T follicular helper cell (primary cell): ENCODE results near the gene CCDC6.
"Not testable (repeated sequence)": the region's sequence is repeated elsewhere in the genome, so short reads cannot be mapped to it uniquely, and the experiment has no call there.

Source experiments
- DNase-seq: peaks from one replicate; pipeline ENCODE4 v3.0.0-alpha.2; 2020; ENCODE audit warnings: low read depth

The CCDC6 gene

DNA sequence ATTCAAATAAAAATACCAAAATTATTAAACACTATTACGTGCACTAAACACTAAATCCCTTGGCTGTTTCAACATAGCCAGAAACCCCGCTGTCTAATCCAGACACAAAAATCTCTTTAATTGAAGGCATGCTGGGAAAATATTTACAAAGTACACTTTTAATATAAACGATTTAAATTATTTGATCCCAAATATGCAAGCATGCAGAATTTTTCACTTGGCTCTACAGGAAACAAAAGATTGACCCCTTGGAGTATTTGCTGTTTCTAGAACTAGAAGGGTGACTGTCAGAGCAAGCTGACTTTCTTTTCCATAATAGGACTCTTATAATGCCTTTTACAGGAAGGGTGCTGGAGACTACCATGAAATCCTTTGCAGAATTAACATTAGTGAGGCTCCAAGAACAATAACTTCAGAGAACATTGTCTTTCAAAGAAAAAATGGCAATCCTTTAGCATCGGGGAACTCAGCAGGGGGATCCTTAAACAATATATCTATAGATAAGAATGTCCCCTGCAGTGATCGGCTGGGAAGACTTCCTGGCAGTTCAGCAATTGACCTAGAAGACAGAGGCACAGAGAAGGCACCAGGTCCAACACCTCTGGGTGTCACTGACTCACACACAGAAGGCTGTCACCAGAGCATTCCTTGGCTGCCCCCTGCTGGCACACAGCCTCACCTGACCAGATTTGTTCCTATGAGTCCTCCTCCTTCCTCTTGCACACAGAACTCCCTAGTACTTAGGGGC is 97.3 kb downstream of the CCDC6 start:
- peak; percentile 22 for DNase-seq

DNA sequence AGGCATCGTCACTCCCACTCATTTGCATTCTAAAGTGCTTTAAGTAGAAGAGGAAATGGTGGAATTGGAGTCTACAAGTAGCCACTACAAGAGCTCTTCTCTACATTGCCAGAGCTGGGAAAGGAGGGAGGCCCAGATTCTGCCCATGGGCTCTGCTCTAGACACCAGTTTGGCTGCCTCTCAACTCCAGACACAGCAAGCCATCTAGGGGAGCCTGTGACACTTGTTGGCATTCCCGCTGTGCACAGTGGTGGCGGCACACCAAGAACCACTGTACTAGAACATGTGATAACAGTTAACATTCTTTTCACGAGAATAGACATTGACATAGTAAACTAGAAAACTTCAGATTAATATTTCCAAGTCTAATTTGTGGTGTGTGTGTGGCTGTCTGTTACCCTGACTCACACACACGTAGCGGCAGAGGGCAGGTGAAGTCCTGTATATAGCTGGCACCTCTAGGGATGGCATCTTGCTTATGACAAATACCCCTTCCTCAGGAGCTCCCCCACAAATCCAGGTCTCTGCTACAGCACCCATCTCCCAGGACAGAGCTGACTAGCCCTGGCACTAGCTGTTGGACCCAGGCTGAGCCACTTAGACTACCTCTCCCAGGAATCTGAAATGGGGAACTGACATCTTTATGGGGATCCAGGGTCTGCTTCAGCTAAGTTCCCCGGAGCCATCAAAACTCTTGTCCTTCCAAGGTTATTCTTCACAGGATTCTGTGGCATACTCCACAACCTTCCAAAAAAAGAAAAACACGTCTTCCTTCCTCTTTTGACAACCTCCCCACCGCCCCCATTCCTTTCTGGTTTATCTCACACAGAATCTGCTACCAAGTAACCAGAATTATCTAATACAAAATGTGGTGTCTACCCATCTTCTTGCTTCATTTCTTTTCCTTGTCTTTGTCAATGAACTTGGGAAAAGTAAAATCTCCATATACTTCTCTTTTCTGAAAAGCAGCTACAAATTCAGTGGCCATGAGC is 98.4 kb downstream of the CCDC6 start:
- no peak for DNase-seq

DNA sequence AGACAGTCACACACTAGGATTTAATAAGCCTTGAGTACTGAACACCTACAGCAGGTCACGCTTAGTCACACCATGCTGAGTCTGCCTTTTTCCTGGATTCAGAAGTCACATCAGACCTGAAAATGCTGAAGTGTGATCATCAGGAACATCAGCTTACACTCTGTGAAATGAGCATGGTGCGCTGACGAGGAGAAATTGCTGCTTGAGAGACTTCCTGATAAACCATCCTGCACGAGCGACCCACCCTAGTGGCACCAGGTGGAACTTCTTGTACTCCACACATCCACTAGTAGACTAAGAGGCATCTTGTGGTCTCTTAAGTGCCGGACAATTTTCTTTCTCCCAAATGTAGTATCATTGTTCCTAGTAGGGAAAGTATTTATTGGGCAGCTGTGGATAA is 101.3 kb downstream of the CCDC6 start:
- DNase-seq: no peak

DNA sequence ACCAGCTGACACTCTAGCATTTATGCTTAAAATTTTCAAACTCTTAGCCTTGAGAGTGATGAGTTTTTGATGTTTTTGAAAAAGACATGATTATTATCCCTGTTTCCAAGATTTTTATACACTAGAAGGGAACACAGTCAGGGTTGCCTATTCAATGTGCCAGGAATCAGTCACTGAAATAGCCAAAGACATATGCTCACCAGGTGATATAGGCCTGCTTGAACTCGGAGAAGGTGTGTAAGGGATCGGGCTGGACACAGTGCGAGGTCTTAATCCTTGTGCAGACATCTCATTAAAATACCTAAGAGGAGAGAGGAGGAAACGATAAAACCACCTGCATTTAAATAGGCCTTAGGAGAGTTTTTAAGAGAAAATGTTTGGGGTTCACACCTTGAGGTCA is 102.1 kb downstream of the CCDC6 start:
- no peak for DNase-seq

DNA sequence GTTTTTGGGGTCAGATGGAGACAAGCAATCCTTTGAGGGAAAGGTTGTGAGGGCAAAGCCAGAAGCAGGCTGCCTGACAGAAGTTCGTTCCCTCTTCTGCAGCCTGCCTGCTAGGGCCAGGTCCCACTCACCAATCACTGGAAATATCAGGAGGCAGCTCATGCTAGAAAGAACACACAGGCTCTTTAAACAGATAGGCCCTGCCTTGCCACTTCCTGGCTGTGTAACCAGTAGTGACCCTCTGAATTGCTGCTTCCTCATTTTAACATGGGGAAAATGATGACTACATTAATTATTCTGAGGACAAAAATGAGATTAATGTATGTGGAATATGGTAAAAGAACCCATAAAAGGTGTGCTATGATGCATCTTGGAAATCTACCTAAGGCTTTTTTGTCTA is 102.6 kb downstream of the CCDC6 start:
- no peak for DNase-seq

DNA sequence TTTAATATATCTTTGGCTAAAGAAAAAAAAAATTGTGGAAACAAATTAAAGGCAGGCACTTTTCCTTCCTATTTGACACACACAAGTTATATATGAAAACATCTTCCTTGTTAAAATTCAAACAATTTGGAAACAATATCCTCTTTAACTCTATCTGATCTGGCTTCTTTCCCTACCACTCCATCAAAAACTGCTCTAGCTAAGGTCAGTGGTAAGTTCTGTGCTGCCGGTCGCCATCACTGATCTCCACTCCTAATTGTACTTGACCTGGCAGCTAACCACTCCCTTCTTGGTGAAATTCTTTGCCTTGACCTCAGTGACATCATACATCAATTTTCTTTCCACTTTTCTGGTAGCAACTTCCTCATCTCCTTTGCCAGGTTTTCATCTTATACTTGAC is 105.2 kb downstream of the CCDC6 start:
- no peak for DNase-seq

DNA sequence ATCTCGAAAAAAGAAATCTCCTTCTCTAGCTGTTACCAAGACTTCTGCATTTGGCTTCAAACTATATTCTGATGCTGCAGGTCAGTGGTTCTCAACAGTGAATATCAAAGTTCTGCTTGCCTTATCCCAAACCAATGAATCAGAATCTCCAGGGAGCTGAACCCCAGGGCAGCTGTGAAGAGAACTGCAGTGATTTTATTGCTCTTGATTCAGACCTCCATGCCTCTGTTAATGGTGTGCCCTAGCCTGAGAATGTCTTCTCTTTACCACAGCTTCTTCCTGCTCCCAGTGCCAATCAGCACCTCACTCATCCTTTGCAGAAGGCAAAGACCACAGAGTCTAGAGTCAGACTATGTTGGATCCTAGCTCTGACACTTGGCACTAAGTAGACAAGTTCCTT is 106.9 kb downstream of the CCDC6 start:
- no peak for DNase-seq

DNA sequence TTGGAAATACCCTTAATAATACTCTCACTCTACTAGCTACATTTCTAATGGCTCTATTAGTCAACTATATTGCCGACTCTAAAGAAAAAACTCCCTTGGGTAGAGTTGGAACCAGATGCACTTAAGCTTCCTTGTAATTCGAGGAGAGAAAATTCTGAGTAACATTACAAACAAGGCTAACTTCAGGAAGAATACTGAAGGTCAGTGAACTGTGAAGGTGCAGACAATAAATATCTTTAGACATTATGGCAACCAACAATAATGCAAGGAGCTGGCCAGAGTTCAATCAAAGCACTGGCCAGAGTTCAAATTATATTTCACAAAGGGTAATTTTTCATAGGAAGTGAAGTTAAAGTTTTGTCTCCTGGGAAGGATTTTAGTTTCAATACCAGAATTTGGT is 112.4 kb downstream of the CCDC6 start:
- no peak for DNase-seq

DNA sequence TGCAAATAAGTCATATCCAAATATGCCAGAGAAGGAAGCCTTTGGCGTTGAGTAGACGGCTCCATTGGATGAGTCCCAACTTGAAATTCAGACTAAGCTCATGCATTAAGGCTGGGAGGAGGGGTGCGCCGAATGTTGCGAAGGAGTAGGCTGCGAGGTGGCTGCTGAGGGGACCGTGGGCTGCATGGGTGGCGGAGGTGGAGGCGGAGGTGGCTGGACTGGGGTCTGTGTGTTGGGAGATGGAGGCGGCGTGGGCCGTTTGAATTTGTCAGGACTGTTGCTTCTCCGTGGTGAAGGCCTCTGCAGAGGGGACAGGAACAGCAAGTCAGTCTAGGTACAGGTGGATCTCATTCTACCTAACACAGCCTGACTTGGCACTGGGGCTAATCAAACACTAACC is 113.5 kb downstream of the CCDC6 start:
- DNase-seq: no peak

DNA sequence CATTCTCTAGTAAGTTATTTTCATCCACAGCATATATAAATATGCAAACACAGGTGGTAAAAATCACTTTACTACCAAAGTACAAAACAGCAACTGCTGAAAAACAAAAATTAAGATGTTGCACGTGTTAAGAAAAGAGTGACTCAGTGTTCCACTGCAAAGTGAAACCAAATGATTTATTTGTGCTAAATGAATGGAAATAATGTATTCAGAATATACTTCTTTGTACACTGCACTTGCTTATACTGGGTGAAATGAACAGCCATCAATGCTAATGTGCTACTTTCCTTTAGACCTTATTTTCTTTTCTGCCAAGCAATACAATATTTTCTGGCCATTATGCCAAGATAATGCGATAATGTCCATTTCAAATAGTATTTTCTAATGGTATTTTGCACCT is 114.8 kb downstream of the CCDC6 start:
- DNase-seq: no peak

DNA sequence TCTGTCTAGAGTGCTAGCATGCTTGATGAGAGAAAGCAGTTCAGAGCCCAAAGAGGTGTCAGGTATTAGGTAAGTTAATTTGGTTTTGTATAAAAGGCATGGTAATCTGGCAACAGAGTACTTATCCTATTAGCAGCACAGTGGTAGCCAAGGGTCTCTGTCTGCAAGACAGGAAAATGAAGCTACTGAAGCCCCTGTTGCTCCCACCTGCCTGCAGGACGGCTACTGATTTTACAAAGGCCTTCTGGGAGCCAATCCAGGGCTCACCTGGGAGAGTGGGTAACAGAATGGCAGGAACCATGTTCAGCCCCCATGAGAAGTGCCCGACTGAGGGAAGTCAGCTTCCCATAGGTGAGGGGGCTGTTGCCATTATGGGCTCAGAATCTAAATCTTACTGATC is 116.3 kb downstream of the CCDC6 start:
- not testable (repeated sequence) for DNase-seq

DNA sequence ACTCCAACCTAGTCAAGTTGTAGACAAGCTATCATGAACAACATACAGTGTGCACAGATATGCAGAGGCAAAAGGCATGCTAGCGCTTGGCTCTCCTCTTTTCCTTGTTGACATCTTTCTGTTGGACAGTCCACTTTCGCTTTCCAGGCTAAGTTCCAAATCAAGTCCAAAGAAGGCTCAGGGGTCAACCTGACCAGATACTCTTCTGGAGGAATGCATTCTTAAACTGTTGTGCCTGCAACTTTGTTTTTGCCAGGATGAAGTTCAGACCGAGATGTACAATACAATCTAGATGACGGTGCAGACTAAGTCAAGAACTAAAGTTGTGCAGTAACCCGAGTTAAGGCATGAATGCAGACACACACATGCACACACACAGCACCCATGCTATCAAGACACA is 117.4 kb downstream of the CCDC6 start:
- not testable (repeated sequence) for DNase-seq

DNA sequence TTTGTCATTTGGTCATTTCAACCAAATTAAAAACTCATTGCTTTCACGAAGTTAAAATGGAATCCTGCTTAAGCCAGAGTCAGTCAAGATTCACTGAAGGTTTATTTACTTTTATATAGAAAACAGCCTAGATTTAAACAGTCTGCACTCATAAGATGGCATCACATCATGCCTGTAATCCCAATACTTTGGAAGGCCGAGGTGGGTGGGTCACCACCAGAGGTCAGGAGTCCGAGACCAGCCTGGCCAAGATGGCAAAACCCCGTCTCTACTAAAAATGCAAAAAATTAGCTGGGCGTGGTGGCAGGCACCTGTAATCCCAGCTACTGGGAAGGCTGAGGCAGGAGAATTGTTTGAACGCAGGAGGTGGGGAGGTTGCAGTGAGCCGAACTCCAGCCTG is 119.3 kb downstream of the CCDC6 start:
- not testable (repeated sequence) for DNase-seq

DNA sequence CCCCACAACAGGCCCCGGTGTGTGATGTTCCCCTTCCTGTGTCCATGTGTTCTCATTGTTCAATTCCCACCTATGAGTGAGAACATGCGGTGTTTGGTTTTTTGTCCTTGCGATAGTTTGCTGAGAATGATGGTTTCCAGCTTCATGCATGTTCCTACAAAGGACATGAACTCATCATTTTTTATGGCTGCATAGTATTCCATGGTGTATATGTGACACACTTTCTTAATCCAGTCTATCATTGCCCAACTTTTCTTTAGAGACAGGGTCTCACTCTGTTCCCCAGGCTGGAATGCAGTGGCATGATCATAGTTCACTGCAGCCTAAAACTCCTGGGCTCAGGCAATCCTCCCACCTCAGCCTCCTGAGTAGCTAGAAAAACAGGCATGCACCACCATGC is 120.9 kb downstream of the CCDC6 start:
- DNase-seq: not testable (repeated sequence)

DNA sequence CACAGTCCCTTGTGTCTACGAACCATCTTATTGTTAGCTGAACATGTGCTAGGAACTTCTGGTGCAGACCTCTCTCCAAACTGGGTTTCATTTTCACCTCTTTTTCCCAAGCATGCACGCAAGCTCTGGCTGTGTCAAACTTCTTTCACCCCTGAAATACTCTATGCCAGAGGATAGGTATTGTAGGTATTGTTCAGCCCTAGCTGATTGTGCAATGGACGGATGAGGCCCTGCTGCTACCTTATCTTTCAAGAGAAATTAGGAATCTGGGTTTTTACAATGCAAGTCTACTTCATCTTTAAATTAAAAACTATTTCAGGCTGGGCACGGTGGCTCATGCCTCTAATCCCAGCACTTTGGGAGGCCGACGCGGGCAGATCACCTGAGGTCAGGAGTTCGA is 124.8 kb downstream of the CCDC6 start:
- no peak for DNase-seq

DNA sequence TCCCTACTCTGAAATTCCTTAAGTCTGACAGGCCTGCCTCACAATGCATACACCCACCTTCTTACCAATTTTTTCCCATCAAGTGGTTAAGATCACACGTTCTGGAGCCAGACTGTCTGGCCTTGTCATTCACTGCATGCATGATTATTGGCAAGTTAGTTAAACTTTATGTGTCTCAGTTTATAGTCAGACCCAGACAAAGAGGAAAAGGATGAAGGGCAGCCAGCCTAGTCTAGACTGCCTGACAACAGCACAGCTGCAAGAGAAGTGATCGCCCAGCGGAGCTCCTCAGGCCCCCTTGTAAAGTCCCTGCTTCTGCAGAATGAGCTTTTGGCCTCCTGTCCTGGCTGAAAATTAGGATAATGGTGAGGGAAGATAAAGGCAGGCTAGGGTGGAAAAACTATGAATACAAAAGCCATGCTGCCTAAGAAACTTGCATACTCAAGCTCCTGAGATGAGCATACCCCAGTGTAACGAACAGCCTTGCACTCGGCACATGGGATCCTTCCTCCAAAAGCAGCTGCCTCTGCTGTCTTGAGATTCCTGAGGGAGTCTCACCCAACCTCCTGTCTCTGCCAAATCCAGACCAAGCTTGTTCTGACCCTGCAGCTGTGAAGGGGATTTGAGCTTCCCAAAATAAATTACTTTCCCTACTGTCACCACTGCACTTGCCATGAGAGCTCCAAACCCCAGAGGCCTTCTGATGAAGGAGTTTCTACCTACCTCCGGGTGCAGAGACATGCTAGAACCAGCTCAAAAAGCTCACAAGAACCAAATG is 126.4 kb downstream of the CCDC6 start:
- DNase-seq: no peak

DNA sequence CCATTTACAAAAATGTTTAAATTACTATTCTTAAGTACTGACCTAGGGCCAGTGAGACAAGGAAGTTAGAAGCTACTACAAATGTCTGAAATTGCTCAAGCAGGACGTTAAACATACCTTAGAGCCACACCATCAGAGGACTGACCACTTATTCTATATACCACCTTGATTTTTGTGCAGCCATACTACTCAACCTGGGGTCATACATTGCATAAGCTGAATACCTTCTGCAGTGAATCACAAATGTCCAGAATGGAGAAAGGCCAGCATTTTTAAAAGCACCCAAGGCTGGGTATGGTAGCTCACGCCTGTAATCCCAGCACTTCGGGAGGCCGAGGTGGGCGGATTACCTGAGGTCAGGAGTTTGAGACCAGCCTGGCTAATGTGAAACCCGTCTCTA is 131.9 kb downstream of the CCDC6 start:
- DNase-seq: no peak

DNA sequence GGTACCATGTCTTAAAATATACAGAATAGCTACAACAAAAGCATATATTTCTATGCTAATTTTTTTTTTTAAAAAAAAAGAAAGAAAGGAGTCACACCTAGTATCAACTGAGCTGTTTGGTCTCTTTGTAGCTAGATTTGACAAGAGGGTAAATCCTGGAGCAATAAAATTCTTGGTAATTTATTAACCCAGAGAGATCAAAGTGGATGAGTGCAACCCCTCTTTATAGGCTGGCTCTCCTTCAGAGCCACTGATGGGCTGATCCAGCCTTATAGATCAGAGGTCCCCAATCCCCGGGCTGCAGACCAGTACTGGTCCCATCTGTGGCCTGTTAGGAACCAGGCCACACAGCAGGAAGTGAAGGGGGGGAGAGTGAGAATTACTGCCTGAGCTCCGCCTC is 133.3 kb downstream of the CCDC6 start:
- DNase-seq: no peak

DNA sequence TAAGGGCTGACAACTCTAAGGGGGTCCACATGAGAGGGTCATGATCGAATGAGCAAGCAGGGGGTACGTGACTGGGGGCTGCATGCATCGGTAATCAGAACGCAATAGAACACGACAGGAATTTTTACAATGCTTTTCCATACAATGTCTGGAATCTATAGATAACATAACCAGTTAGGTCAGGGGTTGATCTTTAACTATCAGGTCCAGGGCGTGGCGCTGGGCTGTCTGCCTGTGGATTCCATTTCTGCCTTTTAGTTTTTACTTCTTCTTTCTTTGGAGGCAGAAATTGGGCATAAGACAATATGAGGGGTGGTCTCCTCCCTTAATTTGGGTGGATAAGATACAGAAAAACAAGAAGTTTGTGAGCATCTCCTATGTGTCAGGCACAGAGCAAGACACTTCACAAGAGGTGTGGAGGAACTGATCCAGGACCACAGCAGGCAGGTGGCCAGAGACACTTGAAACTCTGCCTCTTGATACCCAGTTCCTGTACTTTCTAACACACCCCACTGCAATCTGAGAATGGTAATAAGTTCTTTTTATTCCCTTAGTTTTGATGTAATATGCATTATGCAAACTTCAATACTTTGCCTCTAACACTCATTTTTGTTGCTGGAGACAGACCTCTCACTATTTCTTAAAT is 135.1 kb downstream of the CCDC6 start:
- no peak for DNase-seq

DNA sequence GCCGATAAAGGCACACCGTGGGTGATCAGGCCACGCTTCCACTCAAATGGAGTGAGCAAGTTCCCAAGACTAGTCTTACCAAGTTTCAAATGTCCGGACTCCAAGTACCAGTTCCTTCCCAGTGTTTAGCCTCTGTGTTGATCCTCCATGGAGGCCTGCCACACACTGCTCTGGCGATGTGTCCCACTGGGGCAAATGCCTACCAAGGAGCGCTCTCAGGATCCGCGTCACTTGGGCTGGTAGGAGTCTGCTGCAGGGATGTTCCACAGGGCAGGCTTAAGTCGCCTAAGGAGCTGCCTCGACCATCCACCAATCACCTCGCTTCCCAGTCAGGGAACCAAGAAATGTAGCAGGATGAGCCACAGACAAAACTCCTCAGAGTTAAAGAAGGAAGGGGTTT is 135.7 kb downstream of the CCDC6 start:
- no peak for DNase-seq

DNA sequence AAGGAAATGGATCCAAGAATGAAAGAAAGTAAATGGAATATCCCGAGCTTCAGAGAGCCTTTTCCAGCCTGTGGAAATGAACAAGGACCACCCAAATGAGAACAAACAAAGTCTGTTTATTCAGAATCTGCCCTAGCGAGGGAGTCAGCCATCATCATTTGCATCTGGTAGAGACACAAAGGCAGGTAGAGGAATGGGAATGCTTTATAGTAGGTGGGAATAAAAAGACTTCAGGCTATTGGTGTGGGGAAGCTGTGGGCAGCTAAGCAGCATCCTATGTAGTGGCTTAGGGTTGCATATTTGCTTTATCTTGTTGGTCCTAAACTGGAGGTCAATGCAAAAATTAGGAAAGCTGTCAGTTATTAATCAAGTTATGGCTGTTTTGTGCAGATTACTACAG is 143.9 kb downstream of the CCDC6 start:
- no peak for DNase-seq

DNA sequence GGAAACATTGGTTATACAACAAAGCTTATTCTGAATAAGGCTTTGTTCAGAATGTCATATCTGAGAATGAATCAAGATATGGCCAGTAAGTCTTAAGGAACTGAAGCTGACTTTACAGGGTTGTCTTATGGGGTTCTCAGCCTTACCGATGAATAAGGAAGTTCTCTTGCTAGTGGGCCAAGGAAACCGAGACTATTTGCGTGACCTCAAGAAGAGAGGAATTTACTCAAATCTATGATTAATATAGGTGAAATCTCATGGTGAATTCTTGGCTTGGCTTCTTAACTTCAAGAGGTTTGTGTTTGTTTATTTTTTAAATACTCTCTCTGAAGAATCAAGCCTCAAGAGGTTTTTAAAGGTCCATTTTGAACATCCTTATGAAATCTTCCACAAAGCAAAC is 148.4 kb downstream of the CCDC6 start:
- no peak for DNase-seq
